ENCODE results near the gene MCM5. TPM values are rescaled to one million over a fixed set of nuclear protein-coding genes. Genes with fewer than 3 reads are reported as not detected.

MCM5 gene
- total RNA-seq, 1 experiment from 2014 or later, result 194 TPM

- Histone ChIP-seq H3K79me2 (ENCODE audit: insufficient read depth, low read length) (no peaks in the 10 kb centered on the region), H3K27ac (ENCODE audit: low read depth, low read length) (no peak overlapping the region), H3K27me3 (ENCODE audit: insufficient read depth, low read length) (no peaks in the 10 kb centered on the region), H2AFZ (ENCODE audit: low read depth, low read length, poor library complexity, severe bottlenecking) (no peak overlapping the region), H3K4me1 (ENCODE audit: control insufficient read depth in 1 of 2, insufficient read depth in 2 of 2, low read length in 2 of 2) (peaks cover 11 to 39% of the 10 kb centered on the region in 2 experiments), H3K9ac (ENCODE audit: low read length) (no peak overlapping the region), H3K4me2 (ENCODE audit: low read length) (no peak overlapping the region), H3K9me3 (ENCODE audit: control insufficient read depth in 1 of 2, insufficient read depth in 1 of 2, low read depth in 1 of 2, low read length in 2 of 2) (no peaks in the 10 kb centered on the region), H3K9me2 (ENCODE audit: insufficient read depth) (no peaks in the 10 kb centered on the region), H3K4me3 (replicated peaks in 1 of 2; ENCODE audit: low read depth in 1 of 2, low read length in 2 of 2) (no peak overlapping the region), H4K20me1 (ENCODE audit: insufficient read depth) (no peaks in the 10 kb centered on the region), H3K36me3 (ENCODE audit: control insufficient read depth in 1 of 2, insufficient read depth in 2 of 2, low read length in 2 of 2) (no peaks in the 10 kb centered on the region)
- ATAC-seq, result no peak
- no TSS peak for BruUV-seq (replicated peaks)
- ChIA-PET RAD21 (ENCODE audit: low non-redundant PET in 1 of 2, low total read pairs in 2 of 2, uncharacterized antibody in 2 of 2, unreplicated experiment in 2 of 2) (no interaction called here), CTCF (no interaction called here), POLR2A (interaction anchor here (1.2 kb wide), 1 partner anchor 200 kb away, joined by 3 read pairs; no protein-coding TSS in a partner anchor)
- DNase-seq (ENCODE audit: low read depth, low spot score), result no peak
- intact Hi-C loops (cut with micrococcal nuclease), result no loop called here
- TF ChIP-seq POLR2AphosphoS5 (IDR thresholded peaks at IDR 0.05; ENCODE audit: low read depth, low read length) (no peak), ZFX (IDR thresholded peaks at IDR 0.05) (no peak), EZH2 (IDR thresholded peaks at IDR 0.05) (no peak), SIN3A (IDR thresholded peaks at IDR 0.05; ENCODE audit: low read depth) (no peak), SP1 (IDR thresholded peaks at IDR 0.05; ENCODE audit: low read depth) (no peak), SRF (IDR thresholded peaks at IDR 0.05; ENCODE audit: low read depth) (no peak), CBX3 (IDR thresholded peaks at IDR 0.05; ENCODE audit: low read depth) (no peak), ELF1 (IDR thresholded peaks at IDR 0.05; ENCODE audit: borderline replicate concordance, low read depth) (no peak), TCF7L2 (IDR thresholded peaks at IDR 0.05; ENCODE audit: borderline replicate concordance, extremely low read depth, insufficient read depth, insufficient read length) (no peak), CEBPB (IDR thresholded peaks at IDR 0.05; ENCODE audit: low read depth) (no peak), ZNF274 (IDR thresholded peaks at IDR 0.05; ENCODE audit: low read depth, low read length) (no peak), ATF3 (IDR thresholded peaks at IDR 0.05) (no peak), RAD21 (IDR thresholded peaks at IDR 0.05; ENCODE audit: low read depth) (no peak), MAX (IDR thresholded peaks at IDR 0.05) (no peak), JUND (IDR thresholded peaks at IDR 0.05) (no peak)
These were observed 38.9 kb upstream of the MCM5 start for GRCh38 chr22:35361001-35361558.

Measured in HCT116 (cell line).